Activated T-helper 1 cell treated with anti-CD3 and anti-CD28 coated beads, Interleukin-12 subunit alpha, Interleukin-12 subunit beta, Interleukin-2, Interleukin-4 antibody, amounts not matched to agents 30 ng/mL and 10 ng/mL and 1 ng/mL, durations not matched to agents 14 hours and 24 hours and 36 hours (primary cell): Measurements from ENCODE around the gene USP32. TPM values are rescaled to one million over a fixed set of nuclear protein-coding genes. Genes with fewer than 3 reads are reported as not detected.
"Not testable (repeated sequence)": the region's sequence is repeated elsewhere in the genome, so short reads cannot be mapped to it uniquely, and the experiment has no call there.

ENCODE experiments used
- DNase-seq: peaks from one replicate; pipeline ENCODE4 v3.0.0; 2021; ENCODE audit warnings: low spot score
- H3K27ac Mint-ChIP-seq: one replicate; pipeline ENCODE4 v1.8.0; 2021; ENCODE audit warnings: mild to moderate bottlenecking, mixed read lengths
- H3K27me3 Mint-ChIP-seq: one replicate; pipeline ENCODE4 v1.8.0; 2022; ENCODE audit warnings: mild to moderate bottlenecking, moderate library complexity, mixed read lengths; ENCODE audit not compliant: insufficient read depth
- H3K36me3 Mint-ChIP-seq: one replicate; pipeline ENCODE4 v1.8.0; 2021; ENCODE audit warnings: low read depth, mixed read lengths
- H3K4me1 Mint-ChIP-seq: one replicate; pipeline ENCODE4 v1.8.0; 2021; ENCODE audit warnings: low read depth, mixed read lengths
- H3K4me3 Mint-ChIP-seq: one replicate; pipeline ENCODE4 v1.8.0; 2021; ENCODE audit warnings: mild to moderate bottlenecking, moderate library complexity, mixed read lengths
- H3K9me3 Mint-ChIP-seq: one replicate; pipeline ENCODE4 v1.8.0; 2021; ENCODE audit warnings: mixed read lengths
- intact Hi-C: fragments of 100-400 bp; cut with micrococcal nuclease; formaldehyde crosslinking; loops from one replicate; pipeline ENCODE4 v1.15.1; 2024
- total RNA-seq: library from RNA; stranded (reverse); gene quantifications from 2 replicates; pipeline ENCODE4 v1.2.3, GENCODE V29; 2022

The USP32 gene
- total RNA-seq, 1 donor from 2014 or later = 30.5 TPM

- Mint-ChIP-seq H3K9me3 (no peaks in the 10 kb centered on the region), H3K36me3 (peaks cover 10% of the 10 kb centered on the region), H3K27me3 (no peaks in the 10 kb centered on the region), H3K4me3 (no peak overlapping the region), H3K27ac (no peak overlapping the region), H3K4me1 (peaks cover 20% of the 10 kb centered on the region)
- intact Hi-C loops = no loop called here
- no peak for DNase-seq
Observed at GRCh38 chr17:60381958-60382357, 10.0 kb downstream of the USP32 start.

- DNase-seq, H3K4me1 Mint-ChIP-seq, intact Hi-C loops, H3K27ac Mint-ChIP-seq, H3K27me3 Mint-ChIP-seq, H3K9me3 Mint-ChIP-seq, H3K4me3 Mint-ChIP-seq: not testable (repeated sequence)
- H3K36me3 Mint-ChIP-seq = peaks cover 12% of the 10 kb centered on the region
Observed at GRCh38 chr17:60379461-60379860, 12.5 kb downstream of the USP32 start.

GRCh38 chr17:60378187-60378586 lies 13.7 kb downstream of the USP32 start:
- H3K36me3 Mint-ChIP-seq, H3K27ac Mint-ChIP-seq, intact Hi-C loops, H3K27me3 Mint-ChIP-seq, DNase-seq, H3K9me3 Mint-ChIP-seq, H3K4me3 Mint-ChIP-seq, H3K4me1 Mint-ChIP-seq: not testable (repeated sequence)

- Mint-ChIP-seq H3K36me3 (peaks cover 11% of the 10 kb centered on the region), H3K27me3 (no peaks in the 10 kb centered on the region), H3K4me3 (no peak overlapping the region), H3K9me3 (no peaks in the 10 kb centered on the region), H3K4me1 (peaks cover 7% of the 10 kb centered on the region), H3K27ac (no peak overlapping the region)
- no peak for DNase-seq
- intact Hi-C loops = no loop called here
Observed at GRCh38 chr17:60372790-60373483, 19.0 kb downstream of the USP32 start.

- H3K4me1 Mint-ChIP-seq = peaks cover 7% of the 10 kb centered on the region
- H3K27ac Mint-ChIP-seq = no peak overlapping the region
- H3K27me3 Mint-ChIP-seq = no peaks in the 10 kb centered on the region
- intact Hi-C loops = no loop called here
- no peak for DNase-seq
- no peaks in the 10 kb centered on the region for H3K9me3 Mint-ChIP-seq
- peaks cover 7% of the 10 kb centered on the region for H3K36me3 Mint-ChIP-seq
- H3K4me3 Mint-ChIP-seq = no peak overlapping the region
Observed at GRCh38 chr17:60371818-60372510, 20.0 kb downstream of the USP32 start.

GRCh38 chr17:60371416-60371815 lies 20.5 kb downstream of the USP32 start:
- Mint-ChIP-seq H3K4me1 (peaks cover 7% of the 10 kb centered on the region), H3K27ac (no peak overlapping the region), H3K27me3 (no peaks in the 10 kb centered on the region), H3K9me3 (no peaks in the 10 kb centered on the region), H3K36me3 (peaks cover 4% of the 10 kb centered on the region), H3K4me3 (no peak overlapping the region)
- no peak for DNase-seq
- intact Hi-C loops = no loop called here

GRCh38 chr17:60369727-60370126 lies 22.2 kb downstream of the USP32 start:
- Mint-ChIP-seq H3K27ac (no peak overlapping the region), H3K27me3 (no peaks in the 10 kb centered on the region), H3K36me3 (peaks cover 3% of the 10 kb centered on the region), H3K4me3 (no peak overlapping the region), H3K9me3 (no peaks in the 10 kb centered on the region), H3K4me1 (peaks cover 7% of the 10 kb centered on the region)
- no peak for DNase-seq
- intact Hi-C loops = no loop called here

GRCh38 chr17:60363700-60364405 lies 28.1 kb downstream of the USP32 start:
- Mint-ChIP-seq H3K9me3 (no peaks in the 10 kb centered on the region), H3K4me3 (no peak overlapping the region), H3K4me1 (no peaks in the 10 kb centered on the region), H3K27ac (no peak overlapping the region), H3K27me3 (no peaks in the 10 kb centered on the region), H3K36me3 (no peaks in the 10 kb centered on the region)
- intact Hi-C loops = no loop called here
- no peak for DNase-seq

GRCh38 chr17:60362329-60362728 lies 29.6 kb downstream of the USP32 start:
- Mint-ChIP-seq H3K36me3 (no peaks in the 10 kb centered on the region), H3K27me3 (no peaks in the 10 kb centered on the region), H3K27ac (no peak overlapping the region), H3K4me3 (no peak overlapping the region), H3K4me1 (no peaks in the 10 kb centered on the region), H3K9me3 (no peaks in the 10 kb centered on the region)
- intact Hi-C loops = no loop called here
- DNase-seq = no peak

- Mint-ChIP-seq H3K27ac (no peak overlapping the region), H3K36me3 (peaks cover 1% of the 10 kb centered on the region), H3K4me3 (no peak overlapping the region), H3K9me3 (no peaks in the 10 kb centered on the region), H3K4me1 (peaks cover 3% of the 10 kb centered on the region), H3K27me3 (no peaks in the 10 kb centered on the region)
- DNase-seq = no peak
- intact Hi-C loops = no loop called here
Observed at GRCh38 chr17:60361889-60362288, 30.0 kb downstream of the USP32 start.

- H3K27ac Mint-ChIP-seq = no peak overlapping the region
- no peaks in the 10 kb centered on the region for H3K27me3 Mint-ChIP-seq
- peaks cover 5% of the 10 kb centered on the region for H3K36me3 Mint-ChIP-seq
- no peak for DNase-seq
- no peak overlapping the region for H3K4me3 Mint-ChIP-seq
- peaks cover 26% of the 10 kb centered on the region for H3K4me1 Mint-ChIP-seq
- intact Hi-C loops = no loop called here
- peaks cover 5% of the 10 kb centered on the region for H3K9me3 Mint-ChIP-seq
Observed at GRCh38 chr17:60359415-60359814, 32.5 kb downstream of the USP32 start.

- peaks cover 5% of the 10 kb centered on the region for H3K9me3 Mint-ChIP-seq
- no peak for DNase-seq
- H3K36me3 Mint-ChIP-seq = peaks cover 5% of the 10 kb centered on the region
- no peaks in the 10 kb centered on the region for H3K27me3 Mint-ChIP-seq
- intact Hi-C loops = no loop called here
- H3K27ac Mint-ChIP-seq = no peak overlapping the region
- peaks cover 31% of the 10 kb centered on the region for H3K4me1 Mint-ChIP-seq
- H3K4me3 Mint-ChIP-seq = no peak overlapping the region
Observed at GRCh38 chr17:60358606-60359225, 33.2 kb downstream of the USP32 start.

- Mint-ChIP-seq H3K4me1 (peaks cover 31% of the 10 kb centered on the region), H3K27ac (peak overlapping the region; percentile 77), H3K36me3 (peaks cover 7% of the 10 kb centered on the region), H3K27me3 (no peaks in the 10 kb centered on the region), H3K4me3 (no peak overlapping the region), H3K9me3 (peaks cover 5% of the 10 kb centered on the region)
- intact Hi-C loops = no loop called here
- no peak for DNase-seq
Observed at GRCh38 chr17:60356940-60357339, 35.0 kb downstream of the USP32 start.
